Left ventricle myocardium inferior (tissue), 1 donor: ENCODE results near the gene SLC2A4RG. TPM values are rescaled to one million over a fixed set of nuclear protein-coding genes. Genes with fewer than 3 reads are reported as not detected.

ENCODE experiments used
- DNase-seq: peaks from one replicate; pipeline ENCODE4 v3.0.0-alpha.2; 2020
- H3K27ac ChIP-seq: fragments of 200-600 bp; replicated peaks from 2 replicates; pipeline ENCODE4 v1.8.0; 2021
- H3K27me3 ChIP-seq: fragments of 200-600 bp; 2 replicates; pipeline ENCODE4 v1.8.0; 2021; ENCODE audit warnings: low read depth
- H3K36me3 ChIP-seq: fragments of 200-600 bp; 2 replicates; pipeline ENCODE4 v1.8.0; 2021
- H3K4me1 ChIP-seq: fragments of 200-600 bp; 2 replicates; pipeline ENCODE4 v1.8.0; 2021
- H3K4me3 ChIP-seq: fragments of 200-600 bp; 2 replicates; pipeline ENCODE4 v1.8.0; 2021; ENCODE audit warnings: mild to moderate bottlenecking, moderate library complexity
- H3K9me3 ChIP-seq: fragments of 200-600 bp; replicated peaks from 2 replicates; pipeline ENCODE4 v1.8.0; 2021
- CTCF ChIP-seq: fragments of 200-600 bp; IDR thresholded peaks from 2 replicates; pipeline ENCODE4 v1.8.0; 2021; ENCODE audit warnings: antibody characterized with exemption, mild to moderate bottlenecking, borderline replicate concordance
- intact Hi-C: fragments of 100-400 bp; cut with micrococcal nuclease; formaldehyde crosslinking; loops from one replicate; pipeline ENCODE4 v1.11.0; 2022
- total RNA-seq: library from RNA; stranded (reverse); fragmentation: NEBNext Ultra II Directional; extraction: Animal tissue kit (Norgen Biotek cat#: 25700); gene quantifications from one replicate; pipeline ENCODE4 v1.2.1, GENCODE V29; 2021
- donor health status: DM: no; HTN: yes; CAD: no; lungs with severe emphysema.

The SLC2A4RG gene
- total RNA-seq, 1 donor from 2014 or later: 79.2 TPM

DNA sequence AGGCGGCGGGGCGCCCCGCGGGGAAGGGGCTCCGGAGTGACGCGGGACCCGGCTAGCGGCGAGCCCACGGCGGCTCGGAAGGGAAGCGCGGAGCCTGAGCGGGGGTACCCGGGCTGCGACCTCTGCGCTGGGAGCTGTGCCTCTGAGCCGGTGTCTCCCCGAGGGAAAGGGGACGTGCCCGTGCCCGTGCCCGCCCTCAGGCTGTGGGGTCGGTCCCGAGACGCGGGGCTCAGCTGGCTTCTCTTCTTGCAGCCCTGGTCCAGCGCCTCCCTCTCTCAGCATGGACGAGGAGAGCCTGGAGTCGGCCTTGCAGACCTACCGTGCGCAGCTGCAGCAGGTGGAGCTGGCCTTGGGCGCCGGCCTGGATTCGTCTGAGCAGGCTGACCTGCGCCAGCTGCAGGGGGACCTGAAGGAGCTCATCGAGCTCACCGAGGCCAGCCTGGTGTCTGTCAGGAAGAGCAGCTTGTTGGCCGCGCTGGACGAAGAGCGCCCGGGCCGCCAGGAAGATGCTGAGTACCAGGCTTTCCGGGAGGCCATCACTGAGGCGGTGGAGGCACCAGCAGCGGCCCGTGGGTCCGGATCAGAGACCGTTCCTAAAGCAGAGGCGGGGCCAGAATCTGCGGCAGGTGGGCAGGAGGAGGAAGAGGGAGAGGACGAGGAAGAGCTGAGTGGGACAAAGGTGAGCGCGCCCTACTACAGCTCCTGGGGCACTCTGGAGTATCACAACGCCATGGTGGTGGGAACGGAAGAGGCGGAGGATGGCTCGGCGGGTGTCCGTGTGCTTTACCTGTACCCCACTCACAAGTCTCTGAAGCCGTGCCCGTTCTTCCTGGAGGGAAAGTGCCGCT lies 31.1 kb upstream of the SLC2A4RG start:
- no peak for TF ChIP-seq CTCF
- Histone ChIP-seq H3K27ac (peak overlapping the region; percentile 96), H3K4me3 (peak overlapping the region; percentile 96), H3K9me3 (peaks cover 5% of the 10 kb centered on the region), H3K36me3 (peaks cover 78% of the 10 kb centered on the region), H3K27me3 (no peaks in the 10 kb centered on the region), H3K4me1 (peaks cover 39% of the 10 kb centered on the region)
- DNase-seq: no peak
- intact Hi-C loops: no loop called here

- Histone ChIP-seq H3K27ac (no peak overlapping the region), H3K27me3 (no peaks in the 10 kb centered on the region), H3K4me1 (peaks cover 39% of the 10 kb centered on the region), H3K9me3 (peaks cover 5% of the 10 kb centered on the region), H3K4me3 (peak overlapping the region; percentile 96), H3K36me3 (peaks cover 78% of the 10 kb centered on the region)
- TF ChIP-seq CTCF: no peak
- intact Hi-C loops: no loop called here
- no peak for DNase-seq
Measured at GRCh38 chr20:63709149-63709527, 30.4 kb upstream of the SLC2A4RG start.

DNA sequence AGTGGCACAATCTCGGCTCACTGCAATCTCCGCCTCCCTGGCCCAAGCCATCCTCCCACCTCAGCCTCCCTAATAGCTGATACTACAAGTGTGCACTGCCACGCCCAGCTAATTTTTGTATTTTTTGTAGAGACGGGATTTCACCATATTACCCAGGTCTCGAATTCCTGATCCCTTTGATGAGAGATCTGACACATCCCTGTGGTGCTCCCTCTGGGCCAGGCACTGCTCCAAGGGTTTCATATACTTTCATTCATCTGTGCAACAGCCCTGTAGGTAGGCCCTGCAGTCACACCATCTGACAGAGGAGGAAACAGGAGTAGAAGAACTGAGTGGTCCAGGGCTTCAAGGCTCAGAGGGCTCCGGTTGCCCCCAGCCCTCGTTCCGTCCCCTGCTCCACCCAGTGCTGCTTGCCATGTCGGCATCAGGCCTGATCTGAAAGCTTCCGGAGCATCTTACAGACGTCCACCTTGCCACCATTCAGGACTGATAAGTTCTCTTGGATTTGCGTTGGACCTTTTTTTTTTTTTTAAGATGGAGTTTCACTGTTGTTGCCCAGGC lies 28.4 kb upstream of the SLC2A4RG start:
- Histone ChIP-seq H3K9me3 (peaks cover 23% of the 10 kb centered on the region), H3K27me3 (no peaks in the 10 kb centered on the region), H3K4me3 (no peak overlapping the region), H3K27ac (no peak overlapping the region), H3K36me3 (peaks cover 79% of the 10 kb centered on the region), H3K4me1 (peaks cover 31% of the 10 kb centered on the region)
- DNase-seq: no peak
- TF ChIP-seq CTCF: no peak
- intact Hi-C loops: no loop called here

GRCh38 chr20:63712191-63712590 lies 27.4 kb upstream of the SLC2A4RG start:
- no peak for TF ChIP-seq CTCF
- Histone ChIP-seq H3K27me3 (no peaks in the 10 kb centered on the region), H3K4me1 (peaks cover 21% of the 10 kb centered on the region), H3K4me3 (no peak overlapping the region), H3K9me3 (peaks cover 24% of the 10 kb centered on the region), H3K27ac (no peak overlapping the region), H3K36me3 (peaks cover 80% of the 10 kb centered on the region)
- intact Hi-C loops: no loop called here
- no peak for DNase-seq

GRCh38 chr20:63714858-63715257 lies 24.7 kb upstream of the SLC2A4RG start:
- Histone ChIP-seq H3K27me3 (no peaks in the 10 kb centered on the region), H3K4me3 (no peak overlapping the region), H3K27ac (no peak overlapping the region), H3K4me1 (no peaks in the 10 kb centered on the region), H3K36me3 (peaks cover 96% of the 10 kb centered on the region), H3K9me3 (peaks cover 40% of the 10 kb centered on the region)
- intact Hi-C loops: no loop called here
- DNase-seq: no peak
- no peak for TF ChIP-seq CTCF
